NCI-H1930 (cell line): ENCODE results near the gene HS6ST3.

Experiments used
- DNase-seq, 2 experiments: peaks; one replicate each; lab custom pipeline; 2025; lab: John Stamatoyannopoulos, UW

The HS6ST3 gene

GRCh38 chr13:96836733-96837132 is 746.8 kb downstream of the HS6ST3 start:
- DNase-seq: no peak

DNA sequence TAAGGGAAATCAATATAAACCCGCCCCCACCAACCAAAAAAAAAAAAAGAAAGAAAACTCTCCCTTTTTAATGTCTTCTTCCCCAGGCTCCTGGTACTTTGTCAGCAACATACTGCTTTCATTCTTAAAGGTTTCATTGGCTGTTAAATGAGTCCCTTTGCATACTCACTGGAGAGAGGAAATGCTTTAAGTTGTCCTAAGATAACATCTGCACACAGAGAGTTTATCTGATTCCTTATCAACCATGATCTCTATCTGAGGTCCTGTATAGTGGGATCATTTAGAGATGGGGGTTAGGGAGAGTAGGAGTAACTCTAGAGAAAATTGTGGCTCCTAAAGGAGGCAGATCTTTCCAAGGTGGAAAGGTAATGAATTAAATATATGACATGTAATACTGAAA is 747.9 kb downstream of the HS6ST3 start:
- DNase-seq: no peak

DNA sequence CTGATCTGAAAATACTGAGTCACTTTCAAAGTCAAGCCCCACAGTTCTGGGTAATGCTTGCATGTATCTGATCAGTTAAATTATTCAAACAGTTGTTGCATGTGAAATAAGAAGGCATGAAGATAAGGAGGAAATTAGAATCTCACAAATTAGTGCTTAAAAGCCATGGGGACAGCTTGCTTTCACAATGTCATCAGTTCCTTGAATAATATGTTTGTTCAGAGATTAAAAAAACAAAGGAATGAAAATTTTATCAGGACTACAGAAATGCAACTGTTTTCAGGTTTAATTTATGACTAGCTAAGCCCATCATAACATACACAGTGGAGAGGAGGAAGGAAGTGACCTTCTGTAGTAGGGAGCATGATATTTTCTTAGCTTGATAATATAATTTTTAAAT is 754.3 kb downstream of the HS6ST3 start:
- no peak for DNase-seq

GRCh38 chr13:96844616-96845015 is 754.7 kb downstream of the HS6ST3 start:
- no peak for DNase-seq

- no peak for DNase-seq
Measured at GRCh38 chr13:96848286-96848685, 758.4 kb downstream of the HS6ST3 start.

DNA sequence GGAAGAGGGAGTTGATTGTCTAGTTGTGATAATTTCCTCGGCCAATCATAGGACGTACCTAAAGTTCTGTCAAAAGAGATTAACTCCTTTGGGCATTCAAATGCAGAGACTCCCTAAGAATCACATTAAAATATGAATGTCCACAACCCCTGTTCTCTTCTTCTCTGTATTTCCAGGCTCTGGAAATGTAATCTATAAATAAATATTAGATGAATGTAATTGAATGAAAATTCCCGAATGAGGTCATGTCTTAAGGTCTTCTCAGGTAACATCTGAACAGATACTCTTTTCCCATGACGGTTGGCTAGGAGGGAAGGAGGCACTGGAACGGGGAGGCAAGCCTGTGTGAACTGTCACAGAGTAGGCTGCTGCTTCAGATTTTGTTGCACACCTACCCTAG is 759.2 kb downstream of the HS6ST3 start:
- no peak for DNase-seq

- no peak for DNase-seq
Measured at GRCh38 chr13:96850538-96851145, 760.7 kb downstream of the HS6ST3 start.

- no peak for DNase-seq
Measured at GRCh38 chr13:96851856-96852445, 762.0 kb downstream of the HS6ST3 start.

DNA sequence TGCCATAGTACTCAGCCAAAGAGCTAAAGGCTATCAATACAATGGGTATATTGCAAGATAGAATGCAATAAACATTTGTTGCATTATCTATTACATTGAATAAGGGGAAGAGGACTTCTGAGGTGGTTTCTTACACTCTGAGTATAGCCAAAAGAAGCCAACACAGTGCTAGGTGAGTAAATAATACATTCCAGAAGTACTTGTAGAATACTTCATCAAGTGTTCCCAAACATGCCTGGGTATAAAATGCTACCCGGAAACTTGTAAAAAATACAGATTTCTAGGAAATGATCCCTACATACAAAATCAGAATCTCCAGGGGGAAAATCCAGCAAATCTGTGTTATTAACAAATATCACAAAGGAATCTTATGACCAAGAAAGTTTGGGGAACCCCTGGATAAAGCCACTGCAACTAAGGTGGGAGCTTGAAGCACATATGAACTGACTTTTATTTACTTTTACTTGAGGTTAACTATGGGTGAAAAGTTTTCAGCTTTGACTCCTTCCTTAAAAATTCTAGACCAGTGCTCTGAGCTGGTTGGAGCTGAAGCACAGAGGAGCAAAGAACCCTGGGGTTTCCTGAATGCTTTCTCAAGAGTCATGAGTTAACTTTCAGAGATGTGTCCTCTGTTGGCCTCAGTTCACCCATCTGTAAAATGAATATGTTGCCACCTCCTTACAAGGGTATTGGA is 768.4 kb downstream of the HS6ST3 start:
- DNase-seq: no peak

GRCh38 chr13:96860882-96861281 is 771.0 kb downstream of the HS6ST3 start:
- DNase-seq: no peak

DNA sequence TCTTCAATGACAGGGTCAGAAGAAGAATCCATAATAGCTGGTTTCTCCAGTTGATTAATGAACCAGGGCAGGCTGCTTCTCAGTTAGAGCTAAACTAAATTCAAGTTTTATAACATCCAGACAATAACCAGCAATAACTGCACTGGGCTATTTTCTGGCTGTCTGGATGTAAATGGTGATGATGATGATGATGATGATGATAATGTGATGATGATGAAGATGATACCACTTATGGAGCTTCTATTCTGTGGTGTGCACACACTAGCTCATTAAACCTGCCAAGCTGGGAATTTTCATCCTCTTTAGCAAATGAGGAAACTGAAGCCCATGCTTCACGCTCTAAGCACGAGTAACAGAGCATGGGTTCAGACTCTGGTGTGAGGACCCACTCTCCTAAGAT is 772.2 kb downstream of the HS6ST3 start:
- DNase-seq: no peak

- DNase-seq: no peak
Measured at GRCh38 chr13:96862999-96863398, 773.1 kb downstream of the HS6ST3 start.

GRCh38 chr13:96871469-96871868 is 781.6 kb downstream of the HS6ST3 start:
- no peak for DNase-seq

DNA sequence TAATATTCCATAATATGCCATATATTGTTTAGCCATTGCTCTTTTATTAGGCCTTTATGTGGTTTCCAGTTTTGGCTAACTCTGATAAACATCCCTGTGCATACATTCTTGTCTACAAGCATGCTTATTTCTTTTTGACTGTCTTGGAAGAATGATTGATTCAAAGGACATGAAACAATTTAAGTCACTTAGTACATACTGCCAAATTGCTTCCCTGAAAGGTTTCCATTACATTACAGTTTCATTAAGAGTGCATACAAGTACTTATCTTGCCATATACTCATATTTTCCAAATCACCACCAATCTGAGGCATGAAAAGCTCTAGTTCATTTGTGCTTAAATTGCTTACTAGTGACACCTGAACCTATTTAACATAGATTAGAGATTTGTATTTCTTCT is 790.5 kb downstream of the HS6ST3 start:
- no peak for DNase-seq
